T-helper 2 cell treated with Interferon-gamma antibody and Interleukin-4, amounts not matched to agents 5 μg/mL and 100 μg/mL, for 36 hours (primary cell): ENCODE measurements around the gene NAALADL1.
A peak's percentile ranks its signal among the peaks of the same experiment; 100 is the strongest.

Source experiments
- DNase-seq: peaks from one replicate; pipeline ENCODE4 v3.0.0; 2021; ENCODE audit warnings: low spot score
- H3K27ac Mint-ChIP-seq: one replicate; pipeline ENCODE4 v1.8.0; 2021; ENCODE audit warnings: mild to moderate bottlenecking, mixed read lengths
- H3K27me3 Mint-ChIP-seq: one replicate; pipeline ENCODE4 v1.8.0; 2021; ENCODE audit warnings: low read depth, mixed read lengths
- H3K36me3 Mint-ChIP-seq: one replicate; pipeline ENCODE4 v1.8.0; 2021; ENCODE audit warnings: low read depth, mixed read lengths
- H3K4me1 Mint-ChIP-seq: one replicate; pipeline ENCODE4 v1.8.0; 2021; ENCODE audit warnings: low read depth, mixed read lengths
- H3K4me3 Mint-ChIP-seq: one replicate; pipeline ENCODE4 v1.8.0; 2022; ENCODE audit warnings: mild to moderate bottlenecking, moderate library complexity, mixed read lengths
- H3K9me3 Mint-ChIP-seq: one replicate; pipeline ENCODE4 v1.8.0; 2021; ENCODE audit warnings: mixed read lengths

NAALADL1 gene

GRCh38 chr11:65066805-65067291 lies 8.5 kb upstream of the NAALADL1 start:
- Mint-ChIP-seq H3K4me1 (no peaks in the 10 kb centered on the region), H3K4me3 (no peak overlapping the region), H3K27me3 (no peaks in the 10 kb centered on the region), H3K9me3 (no peaks in the 10 kb centered on the region), H3K27ac (no peak overlapping the region), H3K36me3 (no peaks in the 10 kb centered on the region)
- no peak for DNase-seq

- no peaks in the 10 kb centered on the region for H3K36me3 Mint-ChIP-seq
- H3K27me3 Mint-ChIP-seq: no peaks in the 10 kb centered on the region
- H3K4me3 Mint-ChIP-seq: no peak overlapping the region
- H3K9me3 Mint-ChIP-seq: no peaks in the 10 kb centered on the region
- no peak overlapping the region for H3K27ac Mint-ChIP-seq
- H3K4me1 Mint-ChIP-seq: no peaks in the 10 kb centered on the region
- DNase-seq: no peak
Observed at GRCh38 chr11:65066315-65066714, 8.0 kb upstream of the NAALADL1 start.

- no peaks in the 10 kb centered on the region for H3K36me3 Mint-ChIP-seq
- H3K27me3 Mint-ChIP-seq: no peaks in the 10 kb centered on the region
Observed at GRCh38 chr11:65065851-65066250, 7.5 kb upstream of the NAALADL1 start.

GRCh38 chr11:65064847-65065240 lies 6.5 kb upstream of the NAALADL1 start:
- Mint-ChIP-seq H3K4me3 (no peak overlapping the region), H3K9me3 (no peaks in the 10 kb centered on the region), H3K27ac (no peak overlapping the region), H3K27me3 (no peaks in the 10 kb centered on the region), H3K36me3 (no peaks in the 10 kb centered on the region), H3K4me1 (peaks cover 8% of the 10 kb centered on the region)
- DNase-seq: no peak

More at GRCh38 chr11:65065851-65066250, 7.5 kb upstream of the NAALADL1 start:
- no peaks in the 10 kb centered on the region for H3K9me3 Mint-ChIP-seq
- no peaks in the 10 kb centered on the region for H3K4me1 Mint-ChIP-seq
- H3K27ac Mint-ChIP-seq: no peak overlapping the region
- DNase-seq: no peak
- H3K4me3 Mint-ChIP-seq: no peak overlapping the region

GRCh38 chr11:65063532-65063931 lies 5.2 kb upstream of the NAALADL1 start:
- no peaks in the 10 kb centered on the region for H3K9me3 Mint-ChIP-seq
- H3K4me3 Mint-ChIP-seq: no peak overlapping the region
- peaks cover 8% of the 10 kb centered on the region for H3K4me1 Mint-ChIP-seq
- no peak for DNase-seq
- H3K27ac Mint-ChIP-seq: no peak overlapping the region
- H3K27me3 Mint-ChIP-seq: no peaks in the 10 kb centered on the region
- H3K36me3 Mint-ChIP-seq: no peaks in the 10 kb centered on the region

- no peak for DNase-seq
- Mint-ChIP-seq H3K36me3 (no peaks in the 10 kb centered on the region), H3K27ac (no peak overlapping the region), H3K4me1 (peaks cover 8% of the 10 kb centered on the region), H3K9me3 (no peaks in the 10 kb centered on the region), H3K27me3 (no peaks in the 10 kb centered on the region), H3K4me3 (no peak overlapping the region)
Observed at GRCh38 chr11:65060913-65061408, 2.6 kb upstream of the NAALADL1 start.

- Mint-ChIP-seq H3K9me3 (no peaks in the 10 kb centered on the region), H3K27ac (no peak overlapping the region), H3K4me3 (no peak overlapping the region), H3K4me1 (peaks cover 8% of the 10 kb centered on the region), H3K36me3 (no peaks in the 10 kb centered on the region), H3K27me3 (no peaks in the 10 kb centered on the region)
- no peak for DNase-seq
Observed at GRCh38 chr11:65059959-65060824, 1.8 kb upstream of the NAALADL1 start.

- Mint-ChIP-seq H3K4me1 (peaks cover 8% of the 10 kb centered on the region), H3K27ac (no peak overlapping the region), H3K36me3 (no peaks in the 10 kb centered on the region)
Observed at GRCh38 chr11:65059523-65059922, 1.2 kb upstream of the NAALADL1 start.

GRCh38 chr11:65058012-65058411 lies 341 bp downstream of the NAALADL1 start:
- H3K4me3 Mint-ChIP-seq: no peak overlapping the region
- no peaks in the 10 kb centered on the region for H3K9me3 Mint-ChIP-seq
- no peak overlapping the region for H3K27ac Mint-ChIP-seq
- DNase-seq: no peak
- H3K36me3 Mint-ChIP-seq: no peaks in the 10 kb centered on the region
- peaks cover 19% of the 10 kb centered on the region for H3K4me1 Mint-ChIP-seq
- no peaks in the 10 kb centered on the region for H3K27me3 Mint-ChIP-seq

More at GRCh38 chr11:65059523-65059922, 1.2 kb upstream of the NAALADL1 start:
- no peak for DNase-seq
- Mint-ChIP-seq H3K9me3 (no peaks in the 10 kb centered on the region), H3K4me3 (no peak overlapping the region), H3K27me3 (no peaks in the 10 kb centered on the region)

GRCh38 chr11:65057526-65057925 lies 827 bp downstream of the NAALADL1 start:
- Mint-ChIP-seq H3K9me3 (no peaks in the 10 kb centered on the region), H3K36me3 (no peaks in the 10 kb centered on the region), H3K4me1 (peaks cover 21% of the 10 kb centered on the region), H3K27ac (no peak overlapping the region), H3K4me3 (no peak overlapping the region), H3K27me3 (no peaks in the 10 kb centered on the region)
- DNase-seq: no peak

- DNase-seq: no peak
- no peak overlapping the region for H3K27ac Mint-ChIP-seq
- H3K36me3 Mint-ChIP-seq: no peaks in the 10 kb centered on the region
- H3K9me3 Mint-ChIP-seq: no peaks in the 10 kb centered on the region
- no peak overlapping the region for H3K4me3 Mint-ChIP-seq
- H3K27me3 Mint-ChIP-seq: no peaks in the 10 kb centered on the region
- H3K4me1 Mint-ChIP-seq: peaks cover 21% of the 10 kb centered on the region
Observed at GRCh38 chr11:65056999-65057398, 1.4 kb downstream of the NAALADL1 start.

- Mint-ChIP-seq H3K27ac (no peak overlapping the region), H3K36me3 (no peaks in the 10 kb centered on the region), H3K9me3 (no peaks in the 10 kb centered on the region), H3K4me3 (no peak overlapping the region), H3K27me3 (no peaks in the 10 kb centered on the region), H3K4me1 (peaks cover 19% of the 10 kb centered on the region)
- DNase-seq: no peak
Observed at GRCh38 chr11:65055538-65055937, 2.8 kb downstream of the NAALADL1 start.

GRCh38 chr11:65053827-65054508 lies 4.4 kb downstream of the NAALADL1 start:
- H3K27me3 Mint-ChIP-seq: no peaks in the 10 kb centered on the region
- H3K4me1 Mint-ChIP-seq: peaks cover 13% of the 10 kb centered on the region
- no peaks in the 10 kb centered on the region for H3K9me3 Mint-ChIP-seq
- H3K4me3 Mint-ChIP-seq: peak overlapping the region; percentile 70
- DNase-seq: no peak
- H3K27ac Mint-ChIP-seq: peak overlapping the region; percentile 71
- H3K36me3 Mint-ChIP-seq: no peaks in the 10 kb centered on the region

GRCh38 chr11:65051398-65051858 lies 6.9 kb downstream of the NAALADL1 start:
- Mint-ChIP-seq H3K27ac (no peak overlapping the region), H3K9me3 (no peaks in the 10 kb centered on the region), H3K4me1 (peaks cover 20% of the 10 kb centered on the region), H3K36me3 (no peaks in the 10 kb centered on the region), H3K27me3 (no peaks in the 10 kb centered on the region), H3K4me3 (no peak overlapping the region)
- no peak for DNase-seq
